CD4-positive, alpha-beta T cell treated with Interleukin-17A for 4 hours (primary cell): ENCODE measurements around the gene FBLN2.

ENCODE experiments used
- DNase-seq: peaks from one replicate; pipeline ENCODE4 v3.0.0-alpha.2; 2020; ENCODE audit warnings: mixed read lengths

FBLN2 gene

GRCh38 chr3:13584427-13584891, 35.5 kb downstream of the FBLN2 start:
- no peak for DNase-seq

GRCh38 chr3:13584901-13585300, 36.0 kb downstream of the FBLN2 start:
- DNase-seq = no peak

- DNase-seq = no peak
Observed at GRCh38 chr3:13587442-13587841, 38.5 kb downstream of the FBLN2 start.

GRCh38 chr3:13588221-13588701, 39.3 kb downstream of the FBLN2 start:
- no peak for DNase-seq

GRCh38 chr3:13588993-13589392, 40.1 kb downstream of the FBLN2 start:
- no peak for DNase-seq

- no peak for DNase-seq
Observed at GRCh38 chr3:13590841-13591520, 42.1 kb downstream of the FBLN2 start.

GRCh38 chr3:13593615-13594014, 44.7 kb downstream of the FBLN2 start:
- DNase-seq = no peak

- no peak for DNase-seq
Observed at GRCh38 chr3:13594146-13594545, 45.2 kb downstream of the FBLN2 start.

GRCh38 chr3:13594991-13595421, 46.1 kb downstream of the FBLN2 start:
- DNase-seq = no peak

- DNase-seq = no peak
Observed at GRCh38 chr3:13595485-13595884, 46.6 kb downstream of the FBLN2 start.

GRCh38 chr3:13596426-13597205, 47.7 kb downstream of the FBLN2 start:
- no peak for DNase-seq

GRCh38 chr3:13597661-13598060, 48.7 kb downstream of the FBLN2 start:
- no peak for DNase-seq

- DNase-seq = no peak
Observed at GRCh38 chr3:13598201-13598600, 49.3 kb downstream of the FBLN2 start.

- no peak for DNase-seq
Observed at GRCh38 chr3:13598926-13599886, 50.3 kb downstream of the FBLN2 start.

- no peak for DNase-seq
Observed at GRCh38 chr3:13599887-13600450, 51.0 kb downstream of the FBLN2 start.

- DNase-seq = no peak
Observed at GRCh38 chr3:13600950-13601691, 52.2 kb downstream of the FBLN2 start.

- no peak for DNase-seq
Observed at GRCh38 chr3:13601692-13602080, 52.8 kb downstream of the FBLN2 start.

- DNase-seq = no peak
Observed at GRCh38 chr3:13605555-13605954, 56.6 kb downstream of the FBLN2 start.

GRCh38 chr3:13607821-13608597, 59.1 kb downstream of the FBLN2 start:
- DNase-seq = no peak

GRCh38 chr3:13608969-13609725, 60.2 kb downstream of the FBLN2 start:
- no peak for DNase-seq
